ENCODE results near the gene GRAPL.
"Not testable (repeated sequence)": the region's sequence is repeated elsewhere in the genome, so short reads cannot be mapped to it uniquely, and the experiment has no call there.

Gene GRAPL

GRCh38 chr17:19189781-19190405 is 62.5 kb downstream of the GRAPL start:
- not testable (repeated sequence) for DNase-seq

GRCh38 chr17:19196382-19197204 is 69.2 kb downstream of the GRAPL start:
- DNase-seq: not testable (repeated sequence)

GRCh38 chr17:19202448-19202847 is 75.1 kb downstream of the GRAPL start:
- DNase-seq: not testable (repeated sequence)

- not testable (repeated sequence) for DNase-seq
Measured at GRCh38 chr17:19203429-19203828, 76.0 kb downstream of the GRAPL start.
